ENCODE measurements around the gene TJP1. TPM values are rescaled to one million over a fixed set of nuclear protein-coding genes. Genes with fewer than 3 reads are reported as not detected.

TJP1 gene
- total RNA-seq, 1 experiment from 2014 or later = 140 TPM

GRCh38 chr15:29682361-29682760 is 139.9 kb downstream of the TJP1 start:
- H2BK20ac ChIP-seq (ENCODE audit: low read depth, low read length, poor library complexity, severe bottlenecking) = no peak overlapping the region
- H3T11ph ChIP-seq (ENCODE audit: low read length) = no peak overlapping the region
- no peak overlapping the region for H4K5ac ChIP-seq (ENCODE audit: insufficient read length, low read depth, low read length)
- H3K23me2 ChIP-seq (ENCODE audit: insufficient read length, low read depth, low read length, poor library complexity, severe bottlenecking) = no peaks in the 10 kb centered on the region
- no peaks in the 10 kb centered on the region for H3K27me3 ChIP-seq (ENCODE audit: insufficient read depth, low read length)
- H3K4ac ChIP-seq (ENCODE audit: low read depth, low read length) = no peak overlapping the region
- no peaks in the 10 kb centered on the region for H3K9me3 ChIP-seq (ENCODE audit: control insufficient read depth, low read depth, low read length)
- no peaks in the 10 kb centered on the region for H3K79me2 ChIP-seq (ENCODE audit: insufficient read depth, low read length)
- Mint-ChIP-seq H3K36me3 (ENCODE audit: insufficient read depth in 1 of 3, low read depth in 3 of 3) (peaks cover 0 to 7% (median 6%) of the 10 kb centered on the region in 3 experiments; a peak in 3 of 7 replicates), H3K27ac (no peak overlapping the region), H3K4me3 (no peak overlapping the region), H3K27me3 (ENCODE audit: low read depth) (no peaks in the 10 kb centered on the region), H3K9me3 (peaks cover 0 to 6% of the 10 kb centered on the region in 2 experiments; a peak in 3 of 5 replicates), H3K4me1 (peaks cover 8 to 9% of the 10 kb centered on the region in 2 experiments)
- no CpG with 5 or more reads among the region's 4 CpGs for WGBS (ENCODE audit: extremely low coverage, insufficient read length, low lambda C conversion rate)
- H3K18ac ChIP-seq (ENCODE audit: insufficient read length, low read depth, low read length) = no peak overlapping the region
- H2AK5ac ChIP-seq (ENCODE audit: insufficient read length, low read length) = no peak overlapping the region
- H2AFZ ChIP-seq (ENCODE audit: low read length) = no peak overlapping the region
- H4K8ac ChIP-seq (replicated peaks; ENCODE audit: insufficient read length, low read depth, low read length) = no peak overlapping the region
- H4K91ac ChIP-seq (ENCODE audit: insufficient read length, low read depth, low read length) = no peak overlapping the region
- H3K56ac ChIP-seq (ENCODE audit: insufficient read length, low read depth, low read length) = no peak overlapping the region
- no peak overlapping the region for H2BK120ac ChIP-seq (ENCODE audit: low read depth, low read length, poor library complexity, severe bottlenecking)
- no peak for TF ChIP-seq CTCF (conservative IDR thresholded peaks at IDR 0.05)
- H3K4me2 ChIP-seq (ENCODE audit: insufficient read depth, insufficient read length, low read length) = no peak overlapping the region
- no peaks in the 10 kb centered on the region for H3K4me1 ChIP-seq (ENCODE audit: insufficient read depth, low read length)
- H3K9ac ChIP-seq (ENCODE audit: extremely low read depth, insufficient read length, low read length) = no peak overlapping the region
- DNase-seq = no peak
- H2BK5ac ChIP-seq (ENCODE audit: insufficient read length, low read length) = no peak overlapping the region
- no peaks in the 10 kb centered on the region for H3K79me1 ChIP-seq (ENCODE audit: insufficient read depth, low read depth, low read length, poor library complexity, severe bottlenecking)
- H3K23ac ChIP-seq (ENCODE audit: insufficient read length, low read depth, low read length) = no peak overlapping the region
- H4K20me1 ChIP-seq (ENCODE audit: control insufficient read depth, insufficient read depth, insufficient read length) = no peaks in the 10 kb centered on the region
- no peak overlapping the region for H2BK12ac ChIP-seq (ENCODE audit: insufficient read length, low read depth, low read length)
- no peak overlapping the region for H3K27ac ChIP-seq (ENCODE audit: insufficient read length, low read depth, low read length)
- no peak overlapping the region for H3K14ac ChIP-seq (ENCODE audit: insufficient read depth, low read length)
- H2BK15ac ChIP-seq (ENCODE audit: low read depth, low read length) = no peak overlapping the region
